T-helper 2 cell treated with Interferon-gamma antibody and Interleukin-4, amounts not matched to agents 100 ng/mL and 5 ng/mL, for 36 hours (primary cell): ENCODE data around the gene RASA2. TPM values are rescaled to one million over a fixed set of nuclear protein-coding genes. Genes with fewer than 3 reads are reported as not detected.

Experiments
- intact Hi-C: fragments of 100-400 bp; cut with micrococcal nuclease; formaldehyde crosslinking; loops from one replicate; pipeline ENCODE4 v1.15.1; 2023
- total RNA-seq: library from RNA; stranded (reverse); gene quantifications from 2 replicates; pipeline ENCODE4 v1.2.3, GENCODE V29; 2022

The RASA2 gene
- total RNA-seq, 1 donor from 2014 or later, result 43.1 TPM

GRCh38 chr3:141661229-141662196 is 174.7 kb downstream of the RASA2 start:
- intact Hi-C loops, result no loop called here

- intact Hi-C loops, result no loop called here
Observed at GRCh38 chr3:141663993-141664392, 177.2 kb downstream of the RASA2 start.

Other genes with a start within 250 kb of the RASA2 start
- 15.9 and 19.7 TPM in 2 replicates for gene ZBTB38, start 118.5 kb upstream of the RASA2 start, total RNA-seq